Activated CD8-positive, alpha-beta T cell treated with anti-CD3 and anti-CD28 coated beads for 36 hours (primary cell): ENCODE results near the gene PLEKHO2. TPM values are rescaled to one million over a fixed set of nuclear protein-coding genes. Genes with fewer than 3 reads are reported as not detected.
A peak's percentile ranks its signal among the peaks of the same experiment; 100 is the strongest.
"Not testable (repeated sequence)": the region's sequence is repeated elsewhere in the genome, so short reads cannot be mapped to it uniquely, and the experiment has no call there.

Experiments
- ATAC-seq: fragments of 200-7000 bp; cut with Tn5 transposase; one replicate; pipeline ENCODE4 v1.10.0; 2021; ENCODE audit warnings: mild to moderate bottlenecking, moderate library complexity
- CTCF ChIA-PET: fragments of 350-600 bp; sonication (Branson Sonifier 250); formaldehyde crosslinking; loops from one replicate; lab custom pipeline; 2021; ENCODE audit warnings: antibody characterized with exemption; lab: Charles Lee
- POLR2A ChIA-PET: fragments of 350-600 bp; sonication (Branson Sonifier 250); formaldehyde crosslinking; loops from one replicate; lab custom pipeline; 2021; ENCODE audit warnings: antibody characterized with exemption; lab: Charles Lee
- DNase-seq: peaks from one replicate; pipeline ENCODE4 v3.0.0-alpha.2; 2020
- H3K27ac Mint-ChIP-seq: one replicate; pipeline ENCODE4 v1.8.0; 2021; ENCODE audit warnings: mild to moderate bottlenecking, mixed read lengths
- H3K27me3 Mint-ChIP-seq: one replicate; pipeline ENCODE4 v1.8.0; 2021; ENCODE audit warnings: mixed read lengths
- H3K36me3 Mint-ChIP-seq: one replicate; pipeline ENCODE4 v1.8.0; 2021; ENCODE audit warnings: low read depth, mixed read lengths
- H3K4me1 Mint-ChIP-seq: one replicate; pipeline ENCODE4 v1.8.0; 2021; ENCODE audit warnings: low read depth, mixed read lengths
- H3K4me3 Mint-ChIP-seq: one replicate; pipeline ENCODE4 v1.8.0; 2021; ENCODE audit warnings: mild to moderate bottlenecking, moderate library complexity, mixed read lengths
- H3K9me3 Mint-ChIP-seq: one replicate; pipeline ENCODE4 v1.8.0; 2021; ENCODE audit warnings: mixed read lengths
- CTCF ChIP-seq: fragments of 200-600 bp; IDR thresholded peaks from one replicate; pipeline ENCODE4 v1.8.0; 2022; ENCODE audit warnings: antibody characterized with exemption, mild to moderate bottlenecking
- intact Hi-C: fragments of 100-400 bp; cut with micrococcal nuclease; formaldehyde crosslinking; loops from one replicate; pipeline ENCODE4 v1.10.0; 2022
- total RNA-seq, 2 experiments: library from RNA; stranded (reverse); gene quantifications; one replicate each; pipeline ENCODE4 v1.2.3, GENCODE V29; 2021

The PLEKHO2 gene
- total RNA-seq: 10 to 100 TPM; 10.1 to 10.4 TPM

- intact Hi-C loops: loop anchor here (5.0 kb wide), 1 partner anchor 51 kb away; no protein-coding TSS in a partner anchor
- ATAC-seq: peak; percentile 76
- H3K4me1 Mint-ChIP-seq: peaks cover 67% of the 10 kb centered on the region
- peaks cover 6% of the 10 kb centered on the region for H3K36me3 Mint-ChIP-seq
- no peaks in the 10 kb centered on the region for H3K9me3 Mint-ChIP-seq
- peak; percentile 93 for DNase-seq
- peak; percentile 47 for TF ChIP-seq CTCF
- H3K27ac Mint-ChIP-seq: peak within 1 kb of the TSS; percentile 89
- ChIA-PET POLR2A (interaction anchor here (0.8 to 2.9 kb wide), 5 partner anchors 10 to 57 kb away, joined by 3 to 22 read pairs (median 6); partner anchors contain the start of gene PIF1), CTCF (interaction anchor here (1.0 to 7.2 kb wide), 8 partner anchors 18 to 63 kb away, joined by 3 to 70 read pairs (median 4); no protein-coding TSS in a partner anchor)
- H3K27me3 Mint-ChIP-seq: no peaks in the 10 kb centered on the region
- H3K4me3 Mint-ChIP-seq: peak within 1 kb of the TSS; percentile 86
These were observed at the start of gene PLEKHO2 for GRCh38 chr15:64841344-64842095. Gene PLEKHO2 (plus strand): TSS chr15:64841915. CDS start chr15:64842017, 102 bp downstream.

- CTCF ChIA-PET: no interaction called here
- Mint-ChIP-seq H3K4me1 (no peaks in the 10 kb centered on the region), H3K36me3 (no peaks in the 10 kb centered on the region), H3K4me3 (no peak overlapping the region), H3K27ac (no peak overlapping the region), H3K27me3 (no peaks in the 10 kb centered on the region), H3K9me3 (no peaks in the 10 kb centered on the region)
- POLR2A ChIA-PET: no interaction called here
- intact Hi-C loops: no loop called here
- TF ChIP-seq CTCF: no peak
- ATAC-seq (no peak), DNase-seq (no peak)
These were observed 49.4 kb upstream of the PLEKHO2 start for GRCh38 chr15:64792282-64792681.

GRCh38 chr15:64795299-64795698, 46.4 kb upstream of the PLEKHO2 start:
- H3K27ac Mint-ChIP-seq, H3K36me3 Mint-ChIP-seq, POLR2A ChIA-PET, H3K9me3 Mint-ChIP-seq, intact Hi-C loops, ATAC-seq, H3K4me3 Mint-ChIP-seq, DNase-seq, H3K27me3 Mint-ChIP-seq, H3K4me1 Mint-ChIP-seq: not testable (repeated sequence)
- CTCF ChIA-PET: interaction anchor here (0.6 to 1.6 kb wide), 2 partner anchors 14 to 610 kb away, joined by 3 read pairs; no protein-coding TSS in a partner anchor

GRCh38 chr15:64795921-64796320, 45.8 kb upstream of the PLEKHO2 start:
- H3K27ac Mint-ChIP-seq, intact Hi-C loops, DNase-seq, ATAC-seq, POLR2A ChIA-PET, H3K9me3 Mint-ChIP-seq, H3K4me3 Mint-ChIP-seq, H3K4me1 Mint-ChIP-seq, H3K36me3 Mint-ChIP-seq, H3K27me3 Mint-ChIP-seq: not testable (repeated sequence)
- CTCF ChIA-PET: interaction anchor here (0.6 to 1.6 kb wide), 2 partner anchors 13 to 609 kb away, joined by 3 read pairs; no protein-coding TSS in a partner anchor

- CTCF ChIA-PET, H3K27me3 Mint-ChIP-seq, H3K36me3 Mint-ChIP-seq, H3K27ac Mint-ChIP-seq, POLR2A ChIA-PET, DNase-seq, H3K9me3 Mint-ChIP-seq, intact Hi-C loops, H3K4me3 Mint-ChIP-seq, ATAC-seq, H3K4me1 Mint-ChIP-seq: not testable (repeated sequence)
These were observed 42.8 kb upstream of the PLEKHO2 start for GRCh38 chr15:64798905-64799304.

- H3K9me3 Mint-ChIP-seq: no peaks in the 10 kb centered on the region
- POLR2A ChIA-PET: no interaction called here
These were observed 41.2 kb upstream of the PLEKHO2 start for GRCh38 chr15:64800476-64800875.

More at GRCh38 chr15:64800476-64800875, 41.2 kb upstream of the PLEKHO2 start:
- no peak for TF ChIP-seq CTCF
- Mint-ChIP-seq H3K27me3 (no peaks in the 10 kb centered on the region), H3K4me3 (no peak overlapping the region), H3K36me3 (no peaks in the 10 kb centered on the region), H3K27ac (no peak overlapping the region), H3K4me1 (no peaks in the 10 kb centered on the region)
- intact Hi-C loops: no loop called here
- DNase-seq (no peak), ATAC-seq (no peak)
- CTCF ChIA-PET: interaction anchor here (3.0 kb wide), 1 partner anchor 10 kb away, joined by 30 read pairs; no protein-coding TSS in a partner anchor
